Measurements from ENCODE around the gene ZFYVE9. TPM values are rescaled to one million over a fixed set of nuclear protein-coding genes. Genes with fewer than 3 reads are reported as not detected.

The ZFYVE9 gene
- polyA plus RNA-seq, 1 experiment: 20.7 TPM

- H3K9me3 ChIP-seq (ENCODE audit: control insufficient read depth, insufficient read depth, low read length): peaks cover 4% of the 10 kb centered on the region; the same call in 1 of the 2 replicates
- DNase-seq (ENCODE audit: low read depth, low spot score): no peak
- no peaks in the 10 kb centered on the region for H3K27me3 ChIP-seq (ENCODE audit: control insufficient read depth, insufficient read depth, low read length)
- ChIA-PET POLR2A (no interaction called here), CTCF (no interaction called here)
- H3K4me3 ChIP-seq (ENCODE audit: low read depth, low read length): no peak overlapping the region
- H3K27ac ChIP-seq (ENCODE audit: low read depth, low read length): no peak overlapping the region
- TF ChIP-seq CTCF (IDR thresholded peaks at IDR 0.05; ENCODE audit: low read depth, low read length): no peak
These were observed 16.3 kb downstream of the ZFYVE9 start for GRCh38 chr1:52158218-52158617.

GRCh38 chr1:52159033-52159789 lies 17.3 kb downstream of the ZFYVE9 start:
- peaks cover 4% of the 10 kb centered on the region; the same call in 1 of the 2 replicates for H3K9me3 ChIP-seq (ENCODE audit: control insufficient read depth, insufficient read depth, low read length)
- H3K27ac ChIP-seq (ENCODE audit: low read depth, low read length): peak overlapping the region; percentile 21
- no peak for TF ChIP-seq CTCF (IDR thresholded peaks at IDR 0.05; ENCODE audit: low read depth, low read length)
- H3K4me3 ChIP-seq (ENCODE audit: low read depth, low read length): no peak overlapping the region
- H3K27me3 ChIP-seq (ENCODE audit: control insufficient read depth, insufficient read depth, low read length): no peaks in the 10 kb centered on the region
- DNase-seq (ENCODE audit: low read depth, low spot score): no peak
- ChIA-PET CTCF (no interaction called here), POLR2A (no interaction called here)

DNA sequence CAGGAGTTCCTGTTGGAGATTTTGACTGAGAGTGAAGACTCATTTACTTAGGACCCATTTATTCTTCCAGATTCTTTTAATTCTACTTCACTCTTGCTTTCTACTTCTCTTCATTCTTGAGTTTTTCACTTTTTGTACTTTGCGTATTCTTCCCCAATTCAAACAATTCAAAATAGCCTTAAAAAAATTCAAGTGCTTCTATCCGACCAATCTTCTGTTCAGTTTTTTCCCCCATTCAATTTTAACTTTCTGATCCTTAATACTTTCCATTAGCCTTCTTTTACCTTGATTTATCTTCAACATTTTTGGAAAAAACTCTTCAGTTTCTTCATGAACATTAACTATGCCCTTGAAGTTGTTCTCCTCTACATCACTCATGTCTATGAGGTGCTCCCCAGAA lies 21.1 kb downstream of the ZFYVE9 start:
- Histone ChIP-seq H3K27me3 (ENCODE audit: control insufficient read depth, insufficient read depth, low read length) (no peaks in the 10 kb centered on the region), H3K27ac (ENCODE audit: low read depth, low read length) (no peak overlapping the region), H3K9me3 (ENCODE audit: control insufficient read depth, insufficient read depth, low read length) (peaks cover 4% of the 10 kb centered on the region; the same call in 1 of the 2 replicates), H3K4me3 (ENCODE audit: low read depth, low read length) (no peak overlapping the region)
- no peak for TF ChIP-seq CTCF (IDR thresholded peaks at IDR 0.05; ENCODE audit: low read depth, low read length)
- ChIA-PET POLR2A (interaction anchor here (0.6 kb wide), 1 partner anchor 145 kb away, joined by 6 read pairs; no protein-coding TSS in a partner anchor), CTCF (no interaction called here)
- DNase-seq (ENCODE audit: low read depth, low spot score): no peak

- H3K9me3 ChIP-seq (ENCODE audit: control insufficient read depth, insufficient read depth, low read length): no peaks in the 10 kb centered on the region
- no peak overlapping the region for H3K4me3 ChIP-seq (ENCODE audit: low read depth, low read length)
- no peak overlapping the region for H3K27ac ChIP-seq (ENCODE audit: low read depth, low read length)
- POLR2A ChIA-PET: no interaction called here
- H3K27me3 ChIP-seq (ENCODE audit: control insufficient read depth, insufficient read depth, low read length): no peaks in the 10 kb centered on the region
- no peak for TF ChIP-seq CTCF (IDR thresholded peaks at IDR 0.05; ENCODE audit: low read depth, low read length)
- no peak for DNase-seq (ENCODE audit: low read depth, low spot score)
- CTCF ChIA-PET: interaction anchor here (1.4 kb wide), 1 partner anchor 132 kb away, joined by 4 read pairs; no protein-coding TSS in a partner anchor
These were observed 22.7 kb downstream of the ZFYVE9 start for GRCh38 chr1:52164604-52165003.

DNA sequence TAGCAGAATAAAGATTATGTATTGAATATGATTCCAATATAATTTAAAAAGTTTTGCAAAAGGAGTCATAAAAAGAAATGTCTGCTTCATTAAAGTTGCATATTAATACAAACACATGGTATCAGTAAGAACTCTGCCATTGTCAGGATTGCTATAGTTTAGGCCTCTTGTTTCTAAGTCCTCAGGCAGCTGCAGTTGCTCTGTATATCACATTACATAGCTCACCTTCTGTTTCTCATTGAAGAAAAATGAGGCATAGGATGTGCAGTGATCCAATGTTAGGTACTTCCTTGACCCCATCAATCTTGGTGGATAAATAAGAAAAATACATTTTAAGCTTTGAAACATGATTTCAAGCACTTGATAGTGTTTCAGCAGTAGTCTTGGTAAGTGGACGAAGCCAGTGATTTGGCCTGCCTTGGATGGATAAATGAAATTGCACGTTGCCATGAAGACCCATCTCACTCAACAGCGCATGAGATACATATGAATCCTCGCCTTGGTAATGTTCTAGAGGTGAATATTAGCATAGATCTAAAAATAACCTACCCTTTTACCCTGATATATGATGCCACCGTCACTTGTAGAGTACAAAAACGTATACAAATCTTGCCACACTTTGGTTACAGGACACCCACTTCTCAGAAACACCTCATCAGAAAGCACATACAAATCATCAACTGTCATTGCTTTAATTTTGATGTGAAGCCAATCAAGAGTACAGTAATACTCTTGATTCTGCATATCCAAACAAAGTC lies 25.3 kb downstream of the ZFYVE9 start:
- ChIA-PET POLR2A (no interaction called here), CTCF (no interaction called here)

More for the DNA sequence above, 25.3 kb downstream of the ZFYVE9 start:
- Histone ChIP-seq H3K27ac (ENCODE audit: low read depth, low read length) (no peak overlapping the region), H3K9me3 (ENCODE audit: control insufficient read depth, insufficient read depth, low read length) (no peaks in the 10 kb centered on the region), H3K27me3 (ENCODE audit: control insufficient read depth, insufficient read depth, low read length) (no peaks in the 10 kb centered on the region), H3K4me3 (ENCODE audit: low read depth, low read length) (no peak overlapping the region)
- no peak for DNase-seq (ENCODE audit: low read depth, low spot score)
- TF ChIP-seq CTCF (IDR thresholded peaks at IDR 0.05; ENCODE audit: low read depth, low read length): no peak

All from AG04450 (cell line).